IPS-18a (cell line): Measurements from ENCODE around the gene PLEKHG1.

Experiments used
- H3K27ac ChIP-seq: one replicate; pipeline ENCODE4 v1.5.1; 2013; ENCODE audit warnings: low read length
- H3K27me3 ChIP-seq: one replicate; pipeline ENCODE4 v1.6.1; 2013; ENCODE audit warnings: mild to moderate bottlenecking, low read length; ENCODE audit not compliant: control insufficient read depth, insufficient read depth
- H3K36me3 ChIP-seq: one replicate; pipeline ENCODE4 v1.6.1; 2013; ENCODE audit warnings: low read depth, low read length; ENCODE audit not compliant: control insufficient read depth
- H3K4me1 ChIP-seq: one replicate; pipeline ENCODE4 v1.6.1; 2013; ENCODE audit warnings: low read depth, low read length; ENCODE audit not compliant: control insufficient read depth
- H3K4me3 ChIP-seq: one replicate; pipeline ENCODE4 v1.5.1; 2013; ENCODE audit warnings: low read length
- H3K9ac ChIP-seq: one replicate; pipeline ENCODE4 v1.6.1; 2013; ENCODE audit warnings: mild to moderate bottlenecking, low read length, moderate library complexity
- H3K9me3 ChIP-seq: one replicate; pipeline ENCODE4 v1.6.1; 2013; ENCODE audit warnings: low read depth, low read length; ENCODE audit not compliant: control insufficient read depth

Gene PLEKHG1

GRCh38 chr6:150599199-150600009, at the start of gene PLEKHG1:
Gene PLEKHG1, plus strand, starts transcription at chr6:150599885. Its CDS starts 133,797 bp downstream, at chr6:150733682.
- H3K4me1 ChIP-seq, result peaks cover 8% of the 10 kb centered on the region

GRCh38 chr6:150550244-150550643, 49.4 kb upstream of the PLEKHG1 start:
- no peak overlapping the region for H3K9ac ChIP-seq
- H3K4me3 ChIP-seq, result no peak overlapping the region
- no peaks in the 10 kb centered on the region for H3K36me3 ChIP-seq
- H3K9me3 ChIP-seq, result no peaks in the 10 kb centered on the region
- H3K4me1 ChIP-seq, result no peaks in the 10 kb centered on the region
- no peak overlapping the region for H3K27ac ChIP-seq
- no peaks in the 10 kb centered on the region for H3K27me3 ChIP-seq

More at GRCh38 chr6:150599199-150600009, at the start of gene PLEKHG1:
- peaks cover 60% of the 10 kb centered on the region for H3K27me3 ChIP-seq
- H3K27ac ChIP-seq, result no peak within 1 kb of the TSS
- H3K9ac ChIP-seq, result no peak within 1 kb of the TSS
- no peaks in the 10 kb centered on the region for H3K36me3 ChIP-seq
- H3K4me3 ChIP-seq, result peak within 1 kb of the TSS; percentile 66
- no peaks in the 10 kb centered on the region for H3K9me3 ChIP-seq

GRCh38 chr6:150557043-150557599, 42.6 kb upstream of the PLEKHG1 start:
- Histone ChIP-seq H3K4me3 (no peak overlapping the region), H3K9ac (no peak overlapping the region), H3K4me1 (no peaks in the 10 kb centered on the region), H3K27me3 (no peaks in the 10 kb centered on the region), H3K36me3 (no peaks in the 10 kb centered on the region), H3K9me3 (no peaks in the 10 kb centered on the region), H3K27ac (no peak overlapping the region)

GRCh38 chr6:150560004-150560883, 39.4 kb upstream of the PLEKHG1 start:
- H3K4me3 ChIP-seq, result no peak overlapping the region
- H3K9ac ChIP-seq, result no peak overlapping the region
- no peaks in the 10 kb centered on the region for H3K4me1 ChIP-seq

GRCh38 chr6:150560884-150561219, 38.8 kb upstream of the PLEKHG1 start:
- Histone ChIP-seq H3K27me3 (no peaks in the 10 kb centered on the region), H3K4me3 (no peak overlapping the region), H3K27ac (no peak overlapping the region), H3K4me1 (no peaks in the 10 kb centered on the region), H3K9me3 (no peaks in the 10 kb centered on the region), H3K9ac (no peak overlapping the region), H3K36me3 (no peaks in the 10 kb centered on the region)

More at GRCh38 chr6:150560004-150560883, 39.4 kb upstream of the PLEKHG1 start:
- H3K27ac ChIP-seq, result no peak overlapping the region
- H3K27me3 ChIP-seq, result no peaks in the 10 kb centered on the region
- no peaks in the 10 kb centered on the region for H3K36me3 ChIP-seq
- H3K9me3 ChIP-seq, result no peaks in the 10 kb centered on the region

- Histone ChIP-seq H3K27me3 (no peaks in the 10 kb centered on the region), H3K36me3 (no peaks in the 10 kb centered on the region), H3K27ac (no peak overlapping the region), H3K4me3 (no peak overlapping the region), H3K9ac (no peak overlapping the region), H3K4me1 (no peaks in the 10 kb centered on the region), H3K9me3 (no peaks in the 10 kb centered on the region)
These were observed 33.7 kb upstream of the PLEKHG1 start for GRCh38 chr6:150565945-150566344.

- no peaks in the 10 kb centered on the region for H3K9me3 ChIP-seq
- H3K4me3 ChIP-seq, result no peak overlapping the region
These were observed 33.2 kb upstream of the PLEKHG1 start for GRCh38 chr6:150566486-150566885.

GRCh38 chr6:150567380-150567779, 32.3 kb upstream of the PLEKHG1 start:
- no peaks in the 10 kb centered on the region for H3K27me3 ChIP-seq

More at GRCh38 chr6:150566486-150566885, 33.2 kb upstream of the PLEKHG1 start:
- no peaks in the 10 kb centered on the region for H3K36me3 ChIP-seq
- H3K9ac ChIP-seq, result no peak overlapping the region
- no peaks in the 10 kb centered on the region for H3K27me3 ChIP-seq
- no peak overlapping the region for H3K27ac ChIP-seq
- H3K4me1 ChIP-seq, result no peaks in the 10 kb centered on the region

GRCh38 chr6:150567823-150568383, 31.8 kb upstream of the PLEKHG1 start:
- H3K9me3 ChIP-seq, result no peaks in the 10 kb centered on the region
- H3K27me3 ChIP-seq, result no peaks in the 10 kb centered on the region
- H3K4me1 ChIP-seq, result no peaks in the 10 kb centered on the region
- no peak overlapping the region for H3K4me3 ChIP-seq
- no peak overlapping the region for H3K9ac ChIP-seq
- H3K36me3 ChIP-seq, result no peaks in the 10 kb centered on the region
- H3K27ac ChIP-seq, result no peak overlapping the region

More at GRCh38 chr6:150567380-150567779, 32.3 kb upstream of the PLEKHG1 start:
- H3K36me3 ChIP-seq, result no peaks in the 10 kb centered on the region
- H3K9ac ChIP-seq, result no peak overlapping the region
- no peaks in the 10 kb centered on the region for H3K4me1 ChIP-seq
- no peaks in the 10 kb centered on the region for H3K9me3 ChIP-seq
- no peak overlapping the region for H3K4me3 ChIP-seq
- no peak overlapping the region for H3K27ac ChIP-seq

- no peaks in the 10 kb centered on the region for H3K36me3 ChIP-seq
These were observed 31.1 kb upstream of the PLEKHG1 start for GRCh38 chr6:150568560-150568959.

GRCh38 chr6:150569161-150569560, 30.5 kb upstream of the PLEKHG1 start:
- Histone ChIP-seq H3K4me1 (no peaks in the 10 kb centered on the region), H3K4me3 (no peak overlapping the region), H3K9ac (no peak overlapping the region), H3K9me3 (no peaks in the 10 kb centered on the region), H3K27me3 (no peaks in the 10 kb centered on the region), H3K27ac (no peak overlapping the region), H3K36me3 (no peaks in the 10 kb centered on the region)

More at GRCh38 chr6:150568560-150568959, 31.1 kb upstream of the PLEKHG1 start:
- H3K27me3 ChIP-seq, result no peaks in the 10 kb centered on the region
- H3K9ac ChIP-seq, result no peak overlapping the region
- H3K9me3 ChIP-seq, result no peaks in the 10 kb centered on the region
- no peak overlapping the region for H3K4me3 ChIP-seq
- no peak overlapping the region for H3K27ac ChIP-seq
- H3K4me1 ChIP-seq, result no peaks in the 10 kb centered on the region
